Testis (tissue), 2 donors: ENCODE results near the gene NLRX1.

Experiments used
- CTCF ChIP-seq, 3 experiments: fragments of 450-650 bp in 2 of 3; fragments of 200-600 bp in 1 of 3; sonication (generic) in 1 of 3; IDR thresholded peaks; one replicate each; pipeline ENCODE4 v1.5.1; 2016 to 2019; ENCODE audit warnings: antibody characterized with exemption in 3 of 3, mild to moderate bottlenecking in 2 of 3, moderate library complexity in 1 of 3
- POLR2A ChIP-seq: fragments of 450-650 bp; IDR thresholded peaks from one replicate; pipeline ENCODE4 v1.6.1; 2017; ENCODE audit warnings: antibody characterized with exemption, mild to moderate bottlenecking, moderate library complexity

GRCh38 chr11:119125821-119126220 lies 42.7 kb upstream of the NLRX1 start:
- TF ChIP-seq POLR2A (no peak), CTCF (IDR thresholded peaks at IDR 0.05) (no peak)
